Muscle of leg (tissue), 11 donors: Measurements from ENCODE around the gene SNTG2. TPM values are rescaled to one million over a fixed set of nuclear protein-coding genes. Genes with fewer than 3 reads are reported as not detected.

Source experiments
- DNase-seq: peaks from one replicate; pipeline ENCODE4 v3.0.0; 2013
- H3K27ac ChIP-seq: one replicate; pipeline ENCODE4 v1.5.1; 2013; ENCODE audit warnings: mild to moderate bottlenecking, low read length, control low read depth
- H3K27me3 ChIP-seq: one replicate; pipeline ENCODE4 v1.6.1; 2013; ENCODE audit warnings: low read length; ENCODE audit not compliant: control insufficient read depth, insufficient read depth
- H3K36me3 ChIP-seq: one replicate; pipeline ENCODE4 v1.6.1; 2013; ENCODE audit warnings: low read length; ENCODE audit not compliant: control insufficient read depth, insufficient read depth
- H3K4me1 ChIP-seq: one replicate; pipeline ENCODE4 v1.6.1; 2013; ENCODE audit warnings: low read length; ENCODE audit not compliant: control insufficient read depth, insufficient read depth
- H3K4me3 ChIP-seq: one replicate; pipeline ENCODE4 v1.5.1; 2013; ENCODE audit warnings: low read length, control low read depth
- H3K9me3 ChIP-seq: replicated peaks from 2 replicates; pipeline ENCODE4 v1.6.1; 2013; ENCODE audit warnings: low read depth, low read length; ENCODE audit not compliant: control insufficient read depth
- WGBS: methylation state at CpG from one replicate; pipeline ENCODE4 v1.1.5; 2013; ENCODE audit warnings: missing lambda C conversion rate; ENCODE audit not compliant: insufficient coverage; 5-methylcytosine and 5-hydroxymethylcytosine counted together
- polyA plus RNA-seq, 8 donors: library from polyadenylated mRNA; unstranded; fragments of 120-200 nt; gene quantifications; one replicate each; pipeline versions ENCODE4 v1.2.1 to v1.2.3, GENCODE V29; 2013; ENCODE audit warnings: inconsistent platforms in 1 of 8, low replicate concordance in 1 of 8; ENCODE audit not compliant: insufficient read length in 8 of 8, insufficient read depth in 1 of 8
- total RNA-seq: library from RNA; stranded (reverse); fragments of 120-200 nt; gene quantifications from one replicate; pipeline ENCODE4 v1.2.4, GENCODE V29; 2013

Gene SNTG2
- total and polyA plus RNA-seq, 9 donors, result 0.20 to 0.41 (median 0.31) TPM; not detected in 4

DNA sequence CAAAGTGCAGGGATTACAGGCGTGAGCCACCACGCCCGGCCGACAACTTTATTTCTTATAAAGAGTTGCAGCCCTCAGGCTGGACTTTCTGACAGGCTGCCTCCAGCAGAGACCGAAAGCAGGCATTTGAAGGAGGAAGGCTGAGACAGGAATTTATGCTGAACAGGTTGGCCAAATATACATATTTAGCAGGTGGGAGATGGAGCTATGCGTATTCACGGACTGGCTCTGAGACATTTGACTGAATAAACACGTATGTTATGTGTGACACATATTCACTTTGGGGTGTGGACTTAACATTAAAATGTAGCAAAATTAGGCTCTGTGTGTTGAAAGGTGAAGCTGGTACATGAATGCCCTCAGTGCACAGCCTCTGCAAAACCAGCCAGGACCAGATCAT, 65.9 kb downstream of the SNTG2 start:
- Histone ChIP-seq H3K4me3 (no peak overlapping the region), H3K27me3 (peaks cover 4% of the 10 kb centered on the region), H3K9me3 (no peaks in the 10 kb centered on the region), H3K27ac (no peak overlapping the region), H3K36me3 (no peaks in the 10 kb centered on the region), H3K4me1 (no peaks in the 10 kb centered on the region)
- WGBS, result 89% methylated on average over 4 of the region's 8 CpGs
- DNase-seq, result no peak

GRCh38 chr2:1017827-1018226, 67.2 kb downstream of the SNTG2 start:
- Histone ChIP-seq H3K4me3 (no peak overlapping the region), H3K36me3 (no peaks in the 10 kb centered on the region), H3K27me3 (peaks cover 4% of the 10 kb centered on the region), H3K9me3 (no peaks in the 10 kb centered on the region), H3K4me1 (no peaks in the 10 kb centered on the region), H3K27ac (no peak overlapping the region)
- WGBS, result no CpG with 5 or more reads among the region's 6 CpGs
- DNase-seq, result no peak

- Histone ChIP-seq H3K27me3 (no peaks in the 10 kb centered on the region), H3K36me3 (no peaks in the 10 kb centered on the region), H3K4me3 (no peak overlapping the region), H3K27ac (no peak overlapping the region), H3K9me3 (no peaks in the 10 kb centered on the region), H3K4me1 (no peaks in the 10 kb centered on the region)
- no peak for DNase-seq
- 29% methylated on average over 1 of the region's 3 CpGs for WGBS
Observed at GRCh38 chr2:1020206-1020605, 69.6 kb downstream of the SNTG2 start.

DNA sequence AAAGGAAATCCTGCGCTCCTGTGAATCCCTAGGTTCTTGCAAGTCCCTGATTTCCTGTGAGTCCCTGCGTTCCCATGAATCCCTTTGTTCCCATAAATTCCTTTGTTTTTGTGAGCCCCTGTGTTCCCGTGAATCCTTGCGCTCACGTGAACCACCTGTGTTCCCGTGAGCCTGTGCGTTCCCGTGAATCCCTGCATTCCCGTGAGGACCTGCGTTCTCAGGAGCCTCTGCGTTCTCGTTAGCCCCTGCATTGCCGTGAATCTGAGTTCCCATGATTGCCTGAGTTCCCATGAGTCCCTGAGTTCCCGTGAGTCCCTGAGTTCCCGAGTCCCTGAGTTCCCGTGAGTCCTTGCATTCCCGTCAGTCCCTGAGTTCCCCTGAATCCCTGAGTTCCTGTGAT, 71.5 kb downstream of the SNTG2 start:
- WGBS, result 89% methylated on average over 17 of the region's 17 CpGs

DNA sequence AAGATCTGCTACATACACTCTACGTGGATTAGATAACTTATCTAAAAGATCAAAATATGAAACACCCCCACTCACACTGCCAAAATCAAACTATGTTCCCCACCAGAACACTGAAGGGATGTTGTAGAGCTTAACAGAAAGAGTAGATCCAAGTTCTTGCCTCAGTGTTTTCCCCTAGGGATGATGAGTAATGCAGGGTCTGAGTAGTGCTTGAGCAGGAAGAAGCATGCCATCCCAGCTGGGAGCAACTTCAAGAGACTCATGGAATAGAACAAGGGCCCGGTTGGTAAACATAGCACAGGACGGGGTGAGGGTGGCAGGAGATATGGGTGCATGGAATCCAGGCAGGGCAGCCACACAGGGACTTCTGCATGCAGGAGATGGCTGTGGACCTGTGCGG, 74.3 kb downstream of the SNTG2 start:
- Histone ChIP-seq H3K27me3 (no peaks in the 10 kb centered on the region), H3K27ac (no peak overlapping the region), H3K4me3 (no peak overlapping the region), H3K36me3 (no peaks in the 10 kb centered on the region), H3K9me3 (no peaks in the 10 kb centered on the region), H3K4me1 (peaks cover 6% of the 10 kb centered on the region)
- WGBS, result 67% methylated on average over 3 of the region's 4 CpGs
- peak; percentile 21 for DNase-seq

More for the DNA sequence above, 71.5 kb downstream of the SNTG2 start:
- Histone ChIP-seq H3K4me1 (peaks cover 6% of the 10 kb centered on the region), H3K27ac (no peak overlapping the region), H3K36me3 (no peaks in the 10 kb centered on the region), H3K27me3 (no peaks in the 10 kb centered on the region), H3K9me3 (no peaks in the 10 kb centered on the region), H3K4me3 (no peak overlapping the region)
- DNase-seq, result no peak

DNA sequence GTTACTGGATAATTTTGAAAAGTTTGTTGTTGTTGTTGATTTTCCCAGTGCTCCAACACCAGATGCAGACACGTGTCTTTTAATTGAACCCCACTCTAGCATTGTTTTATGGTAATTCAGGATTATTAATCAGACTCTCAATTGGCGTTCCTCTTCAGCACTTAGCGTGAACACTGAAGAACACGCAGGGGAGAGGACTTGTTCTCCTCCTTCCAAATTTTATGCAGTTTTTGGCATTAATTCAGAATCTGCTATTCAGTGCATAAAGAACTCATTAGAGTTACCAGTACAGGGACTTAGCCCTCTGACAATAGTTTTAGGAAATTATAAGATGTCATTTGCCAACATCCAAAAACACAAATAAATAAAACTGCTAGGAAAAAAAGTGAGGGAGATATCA, 75.5 kb downstream of the SNTG2 start:
- Histone ChIP-seq H3K27me3 (no peaks in the 10 kb centered on the region), H3K27ac (no peak overlapping the region), H3K36me3 (no peaks in the 10 kb centered on the region), H3K4me3 (no peak overlapping the region), H3K9me3 (no peaks in the 10 kb centered on the region), H3K4me1 (peaks cover 6% of the 10 kb centered on the region)
- peak; percentile 64 for DNase-seq
- no CpG with 5 or more reads among the region's 4 CpGs for WGBS

GRCh38 chr2:1028831-1029230, 78.2 kb downstream of the SNTG2 start:
- 100% methylated on average over 1 of the region's 8 CpGs for WGBS

DNA sequence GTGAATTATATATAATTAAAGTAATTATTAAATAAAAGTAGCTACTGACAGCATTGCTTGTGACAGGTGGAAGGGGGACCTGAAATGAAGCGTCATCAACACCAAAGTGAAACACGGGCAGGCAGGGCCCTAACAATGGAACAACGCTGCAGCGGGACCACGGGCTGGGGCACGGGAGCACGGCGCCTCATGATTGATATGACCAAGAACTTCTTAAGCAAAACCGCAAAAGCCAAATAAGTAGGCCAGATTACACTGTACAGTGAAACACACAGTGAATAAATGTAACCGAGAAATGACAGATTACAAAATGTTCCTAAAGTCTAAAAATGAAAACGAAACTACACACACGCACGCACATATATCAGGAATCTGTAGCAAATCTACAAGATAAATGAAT, 81.4 kb downstream of the SNTG2 start:
- Histone ChIP-seq H3K4me3 (no peak overlapping the region), H3K27me3 (peaks cover 2% of the 10 kb centered on the region), H3K36me3 (no peaks in the 10 kb centered on the region), H3K9me3 (no peaks in the 10 kb centered on the region), H3K4me1 (peaks cover under 1% of the 10 kb centered on the region), H3K27ac (no peak overlapping the region)
- WGBS, result 87% methylated on average over 7 of the region's 13 CpGs
- DNase-seq, result no peak

More at GRCh38 chr2:1028831-1029230, 78.2 kb downstream of the SNTG2 start:
- Histone ChIP-seq H3K4me3 (no peak overlapping the region), H3K36me3 (no peaks in the 10 kb centered on the region), H3K27me3 (peaks cover 2% of the 10 kb centered on the region), H3K27ac (no peak overlapping the region), H3K9me3 (no peaks in the 10 kb centered on the region), H3K4me1 (peaks cover 6% of the 10 kb centered on the region)
- no peak for DNase-seq

DNA sequence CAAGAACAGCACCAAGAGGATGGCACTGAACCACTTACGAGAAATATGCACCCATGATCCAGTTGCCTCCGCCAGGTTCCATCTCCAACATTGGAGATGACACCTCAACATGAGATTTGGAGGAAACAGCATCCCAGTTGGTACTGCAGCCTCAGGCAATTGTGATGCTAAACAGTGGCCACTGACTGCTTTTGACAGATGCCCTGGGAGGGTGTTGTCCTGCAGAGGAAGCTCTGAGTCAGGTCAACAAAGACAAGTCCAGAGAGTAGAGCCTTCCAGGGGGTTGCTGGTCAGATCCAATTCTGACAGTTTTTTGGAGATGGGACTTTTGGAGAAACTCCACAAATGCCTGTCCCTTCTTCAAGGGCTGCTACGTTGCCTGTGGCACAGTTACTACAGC, 82.4 kb downstream of the SNTG2 start:
- H3K4me1 ChIP-seq, result no peaks in the 10 kb centered on the region
- WGBS, result 86% methylated on average over 2 of the region's 3 CpGs
- DNase-seq, result no peak

DNA sequence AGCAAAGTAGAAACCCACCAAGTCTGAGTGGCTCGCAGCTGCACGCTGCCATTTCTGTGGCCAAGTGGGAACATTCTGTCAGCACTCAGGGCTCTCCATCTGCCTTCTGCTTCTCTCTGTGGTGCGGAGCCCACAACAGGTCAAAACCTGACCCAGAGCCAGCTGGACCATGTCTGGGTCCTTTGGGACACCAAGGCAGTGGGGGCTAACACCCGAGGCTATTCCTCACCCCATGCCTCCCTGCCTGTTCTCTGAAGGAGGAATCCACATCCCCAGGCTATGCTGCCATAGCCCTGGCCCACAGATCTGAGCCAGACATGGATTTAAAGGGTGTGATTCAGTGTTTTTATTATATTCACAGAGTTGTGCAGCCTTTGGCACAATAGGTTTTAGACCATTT, 86.4 kb downstream of the SNTG2 start:
- 70% methylated on average over 3 of the region's 4 CpGs for WGBS
- peaks cover 5% of the 10 kb centered on the region for H3K27me3 ChIP-seq

More for the DNA sequence above, 82.4 kb downstream of the SNTG2 start:
- Histone ChIP-seq H3K36me3 (no peaks in the 10 kb centered on the region), H3K9me3 (no peaks in the 10 kb centered on the region), H3K4me3 (no peak overlapping the region), H3K27me3 (peaks cover 2% of the 10 kb centered on the region), H3K27ac (no peak overlapping the region)

DNA sequence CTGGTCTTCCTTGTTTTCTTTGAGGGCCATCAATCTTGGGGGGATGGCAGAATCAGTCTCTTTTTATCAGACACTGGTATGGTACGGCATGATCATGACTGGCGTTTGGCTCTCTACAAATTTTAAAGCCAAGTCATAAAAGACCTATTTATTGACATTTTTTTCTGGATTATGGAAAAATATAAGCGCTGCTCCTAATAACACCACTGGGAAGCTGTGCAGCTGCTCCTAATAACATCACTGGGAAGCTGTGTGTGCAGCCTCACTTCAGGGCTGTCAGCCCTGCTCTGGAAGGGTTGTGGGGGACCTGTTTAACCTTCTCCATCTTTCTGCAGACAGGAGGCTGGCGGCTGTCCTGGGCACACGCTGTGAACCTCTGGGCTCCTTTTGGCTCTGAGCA, 88.9 kb downstream of the SNTG2 start:
- H3K27ac ChIP-seq, result no peak overlapping the region
- no peak for DNase-seq
- no peaks in the 10 kb centered on the region for H3K4me1 ChIP-seq
- H3K9me3 ChIP-seq, result peaks cover 2% of the 10 kb centered on the region
- peaks cover 3% of the 10 kb centered on the region for H3K27me3 ChIP-seq
- no CpG with 5 or more reads among the region's 5 CpGs for WGBS
- no peaks in the 10 kb centered on the region for H3K36me3 ChIP-seq
- H3K4me3 ChIP-seq, result no peak overlapping the region

More for the DNA sequence above, 86.4 kb downstream of the SNTG2 start:
- no peaks in the 10 kb centered on the region for H3K36me3 ChIP-seq
- no peak for DNase-seq
- no peaks in the 10 kb centered on the region for H3K9me3 ChIP-seq
- H3K4me1 ChIP-seq, result no peaks in the 10 kb centered on the region
- no peak overlapping the region for H3K4me3 ChIP-seq
- no peak overlapping the region for H3K27ac ChIP-seq
